ENCODE data around the gene PLAGL2.

The PLAGL2 gene

DNA sequence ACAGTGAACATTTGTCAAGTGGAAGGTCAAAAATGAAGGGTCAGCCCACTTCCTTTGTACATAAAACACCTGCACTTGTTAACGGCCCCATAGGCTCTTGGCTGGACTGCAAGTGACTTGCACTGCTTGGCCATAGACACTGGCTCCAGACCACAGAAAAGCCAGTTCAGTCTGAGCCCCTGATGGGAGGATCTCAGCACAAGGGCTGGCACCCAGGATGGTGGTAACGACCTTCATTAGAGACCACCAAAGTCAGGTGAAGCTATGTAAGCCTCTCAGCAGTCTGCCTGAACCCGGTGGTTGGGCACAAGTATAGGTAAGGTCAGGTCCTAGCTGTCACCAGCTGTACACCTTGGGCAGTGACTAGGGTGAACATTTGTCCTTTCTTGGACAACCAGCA, 16.1 kb downstream of the PLAGL2 start:
- Histone ChIP-seq H3K27ac (replicated peaks) (no peak overlapping the region), H3K27me3 (ENCODE audit: insufficient read depth, poor library complexity, severe bottlenecking) (no peaks in the 10 kb centered on the region), H3K4me3 (replicated peaks; ENCODE audit: insufficient read depth, low read length) (no peak overlapping the region)
- DNase-seq (ENCODE audit: low read depth in 1 of 2, low spot score in 1 of 2): no peak
- TF ChIP-seq REST (IDR thresholded peaks at IDR 0.05; ENCODE audit: insufficient replicate concordance, low read depth) (no peak), CTCF (IDR thresholded peaks at IDR 0.05; ENCODE audit: insufficient read depth, low read length) (no peak), POLR2AphosphoS5 (IDR thresholded peaks at IDR 0.05; ENCODE audit: low read depth) (no peak; the same call in 1 of the 2 replicates), SPI1 (IDR thresholded peaks at IDR 0.05; ENCODE audit: borderline replicate concordance, low read depth) (no peak), GABPA (IDR thresholded peaks at IDR 0.05; ENCODE audit: low read depth) (no peak)

DNA sequence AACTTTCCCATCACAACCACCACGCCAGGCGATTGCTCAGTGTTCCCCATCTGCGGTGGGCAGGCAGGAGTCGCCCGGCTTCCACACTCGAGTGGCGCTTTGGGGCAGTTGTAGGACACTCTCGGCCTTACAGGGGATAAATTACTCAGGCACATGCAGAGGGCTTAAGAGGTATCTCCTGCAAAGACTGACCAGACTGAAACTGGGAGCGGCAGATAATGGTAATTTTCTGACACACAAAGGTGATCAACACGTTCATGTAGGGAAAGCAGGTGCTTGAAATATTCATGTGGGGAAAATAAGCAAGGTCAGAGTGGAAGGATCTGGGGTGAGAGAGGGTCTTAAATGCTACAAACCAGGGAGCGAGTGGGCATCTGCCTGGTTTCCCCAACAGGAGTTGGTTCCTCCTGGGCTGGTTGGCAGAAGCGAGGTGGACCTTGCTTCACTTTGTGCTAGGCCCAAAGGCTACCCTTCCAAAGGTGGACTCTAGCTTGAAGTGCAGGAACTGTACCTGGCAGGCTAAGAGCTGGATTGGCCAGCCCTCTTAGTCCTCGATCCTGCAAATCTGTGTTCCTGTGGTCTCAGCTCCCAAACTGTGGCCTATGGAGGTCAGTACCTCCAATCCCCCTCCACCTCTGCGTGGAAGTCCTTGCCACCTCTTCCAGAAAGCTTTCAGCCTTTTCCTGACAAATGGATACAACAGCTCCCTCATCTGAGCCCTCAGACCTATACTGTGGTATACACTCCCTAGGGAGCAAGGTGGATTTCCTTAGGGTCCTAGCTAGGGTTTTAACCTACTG, 16.7 kb downstream of the PLAGL2 start:
- TF ChIP-seq GABPA (IDR thresholded peaks at IDR 0.05; ENCODE audit: low read depth): no peak
- TF ChIP-seq SPI1 (IDR thresholded peaks at IDR 0.05; ENCODE audit: borderline replicate concordance, low read depth): no peak
- no peak for TF ChIP-seq CTCF (IDR thresholded peaks at IDR 0.05; ENCODE audit: insufficient read depth, low read length)
- no peak for TF ChIP-seq REST (IDR thresholded peaks at IDR 0.05; ENCODE audit: insufficient replicate concordance, low read depth)
- peak; percentile 8 for TF ChIP-seq POLR2AphosphoS5 (IDR thresholded peaks at IDR 0.05; ENCODE audit: low read depth)
- H3K4me3 ChIP-seq (replicated peaks; ENCODE audit: insufficient read depth, low read length): no peak overlapping the region
- no peak overlapping the region for H3K27ac ChIP-seq (replicated peaks)
- no peak for DNase-seq (ENCODE audit: low read depth in 1 of 2, low spot score in 1 of 2)
- H3K27me3 ChIP-seq (ENCODE audit: insufficient read depth, poor library complexity, severe bottlenecking): no peaks in the 10 kb centered on the region

GRCh38 chr20:32189691-32190615, 17.6 kb downstream of the PLAGL2 start:
- no peak overlapping the region for H3K27ac ChIP-seq (replicated peaks)
- no peak for DNase-seq (ENCODE audit: low read depth in 1 of 2, low spot score in 1 of 2)
- no peaks in the 10 kb centered on the region for H3K27me3 ChIP-seq (ENCODE audit: insufficient read depth, poor library complexity, severe bottlenecking)
- TF ChIP-seq SPI1 (IDR thresholded peaks at IDR 0.05; ENCODE audit: borderline replicate concordance, low read depth) (no peak), GABPA (IDR thresholded peaks at IDR 0.05; ENCODE audit: low read depth) (no peak), POLR2AphosphoS5 (IDR thresholded peaks at IDR 0.05; ENCODE audit: low read depth) (no peak), REST (IDR thresholded peaks at IDR 0.05; ENCODE audit: insufficient replicate concordance, low read depth) (no peak), CTCF (IDR thresholded peaks at IDR 0.05; ENCODE audit: insufficient read depth, low read length) (no peak)
- no peak overlapping the region for H3K4me3 ChIP-seq (replicated peaks; ENCODE audit: insufficient read depth, low read length)

Measured in HL-60 (cell line).